HG03196 (cell line): ENCODE data around the gene TMEM178B.
"Not testable (repeated sequence)": the region's sequence is repeated elsewhere in the genome, so short reads cannot be mapped to it uniquely, and the experiment has no call there.

Experiments used
- ATAC-seq: cut with Tn5 transposase; IDR thresholded peaks from one replicate; pipeline ENCODE4 v1.9.1; 2021; ENCODE audit not compliant: unreplicated experiment

TMEM178B gene

DNA sequence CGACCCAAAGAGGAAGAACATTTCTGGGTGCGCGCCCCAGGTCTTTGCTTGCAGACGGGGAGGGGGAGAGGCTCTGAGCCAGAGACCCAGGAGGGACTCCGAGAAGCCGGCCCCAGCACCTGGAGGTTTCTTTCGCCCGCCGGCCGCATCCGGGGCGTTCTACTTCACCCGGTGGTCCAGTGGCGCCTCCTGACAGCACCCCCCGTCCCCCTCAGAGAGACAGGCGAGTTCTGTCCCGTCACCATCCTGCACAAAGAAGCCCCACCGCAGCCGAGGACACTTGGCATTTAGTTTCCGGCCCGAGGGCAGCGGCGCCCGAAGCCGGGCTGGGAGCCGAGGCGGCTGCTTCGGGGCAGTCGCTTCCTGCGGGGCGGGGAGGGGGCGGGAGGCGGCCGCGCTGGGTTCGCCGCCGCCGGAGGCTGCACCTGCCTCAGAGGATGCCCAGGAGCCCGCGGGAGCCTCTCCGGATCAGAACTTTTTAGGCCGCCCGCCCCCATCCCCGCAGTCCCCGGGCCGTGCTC lies at the start of gene TMEM178B:
TSS of gene TMEM178B (plus strand) at position 424 of the 521 bp plus-strand sequence.
- ATAC-seq: no peak

DNA sequence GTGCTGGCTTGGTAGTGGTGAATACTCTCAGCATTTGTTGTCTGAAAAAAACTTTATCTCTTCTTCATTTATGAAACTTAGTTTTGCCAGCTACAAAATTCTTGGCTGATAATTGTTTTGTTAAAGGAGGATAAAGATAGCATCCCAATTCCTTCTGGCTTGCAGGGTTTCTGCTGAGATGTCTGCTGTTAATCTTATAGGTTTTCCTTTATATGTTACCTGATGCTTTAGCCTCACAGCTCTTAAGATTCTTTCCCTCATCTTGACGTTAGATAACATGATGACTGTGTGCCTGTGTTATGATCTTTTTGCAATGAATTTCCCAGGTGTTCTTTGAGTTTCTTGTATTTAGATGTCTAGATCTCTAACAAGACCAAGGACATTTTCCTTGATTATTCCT lies 49.2 kb upstream of the TMEM178B start:
- no peak for ATAC-seq

DNA sequence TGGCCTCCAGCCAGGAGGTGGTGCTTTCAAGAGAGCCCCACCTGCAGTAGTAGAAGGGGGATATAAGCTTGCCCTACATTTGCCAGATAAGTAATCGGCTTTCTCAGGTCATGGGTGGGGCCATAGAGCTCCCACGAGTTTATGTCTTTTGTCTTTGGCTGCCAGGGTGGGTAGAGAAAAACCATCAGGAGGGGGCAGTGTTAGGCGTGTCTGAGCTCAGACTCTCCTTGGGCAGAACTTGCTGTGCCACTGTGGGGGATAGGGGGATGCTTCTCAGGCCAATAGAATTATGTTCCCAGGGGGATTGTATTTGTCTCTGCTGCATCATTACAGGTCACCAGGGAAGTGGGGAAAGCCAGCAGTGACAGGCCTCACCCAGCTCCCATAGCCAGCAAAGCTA lies 46.8 kb upstream of the TMEM178B start:
- no peak for ATAC-seq

DNA sequence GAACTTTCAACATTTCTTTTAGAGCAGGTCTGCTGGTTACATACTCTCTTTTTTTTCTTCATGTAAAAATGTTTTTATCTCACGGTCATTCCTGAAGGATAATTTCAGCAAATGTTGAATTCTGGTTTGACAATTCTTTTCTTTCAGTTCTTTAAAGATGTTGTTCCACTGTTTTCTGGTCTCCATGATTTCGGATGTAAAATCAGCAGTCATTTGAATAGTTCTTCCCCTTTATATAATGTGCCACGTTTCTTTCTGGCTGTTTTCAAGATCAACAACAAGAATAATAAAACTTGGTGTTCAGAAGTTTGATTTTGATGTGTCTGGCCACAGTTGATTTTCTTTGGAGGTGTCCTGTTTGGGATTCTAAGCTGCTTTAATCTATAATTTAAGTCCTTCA lies 45.1 kb upstream of the TMEM178B start:
- no peak for ATAC-seq

DNA sequence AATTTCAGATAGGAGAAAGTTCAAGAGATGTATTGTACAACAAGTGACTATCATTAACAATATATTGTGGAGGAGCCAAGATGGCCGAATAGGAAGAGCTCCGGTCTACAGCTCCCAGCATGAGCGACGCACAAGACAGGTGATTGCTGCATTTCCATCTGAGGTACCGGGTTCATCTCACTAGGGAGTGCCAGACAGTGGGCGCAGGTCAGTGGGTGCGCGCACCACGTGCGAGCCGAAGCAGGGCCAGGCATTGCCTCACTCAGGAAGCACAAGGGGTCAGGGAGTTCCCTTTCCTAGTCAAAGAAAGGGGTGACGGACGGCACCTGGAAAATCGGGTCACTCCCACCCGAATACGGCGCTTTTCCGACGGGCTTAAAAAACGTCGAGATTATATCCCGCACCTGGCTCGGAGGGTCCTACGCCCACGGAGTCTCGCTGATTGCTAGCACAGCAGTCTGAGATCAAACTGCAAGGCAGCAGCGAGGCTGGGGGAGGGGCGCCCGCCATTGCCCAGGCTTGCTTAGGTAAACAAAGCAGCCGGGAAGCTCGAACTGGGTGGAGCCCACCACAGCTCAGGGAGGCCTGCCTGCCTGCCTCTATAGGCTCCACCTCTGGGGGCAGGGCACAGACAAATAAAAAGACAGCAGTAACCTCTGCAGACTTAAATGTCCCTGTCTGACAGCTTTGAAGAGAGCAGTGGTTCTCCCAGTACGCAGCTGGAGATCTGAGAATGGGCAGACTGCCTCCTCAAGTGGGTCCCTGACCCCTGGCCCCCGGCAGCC lies 41.1 kb upstream of the TMEM178B start:
- ATAC-seq: not testable (repeated sequence)

DNA sequence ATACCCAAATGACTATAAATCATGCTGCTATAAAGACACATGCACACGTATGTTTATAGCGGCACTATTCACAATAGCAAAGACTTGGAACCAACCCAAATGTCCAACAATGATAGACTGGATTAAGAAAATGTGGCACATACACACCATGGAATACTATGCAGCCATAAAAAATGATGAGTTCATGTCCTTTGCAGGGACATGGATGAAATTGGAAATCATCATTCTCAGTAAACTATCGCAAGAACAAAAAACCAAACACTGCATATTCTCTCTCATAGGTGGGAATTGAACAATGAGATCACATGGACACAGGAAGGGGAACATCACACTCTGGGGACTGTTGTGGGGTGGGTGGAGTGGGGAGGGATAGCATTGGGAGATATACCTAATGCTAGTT lies 35.8 kb upstream of the TMEM178B start:
- not testable (repeated sequence) for ATAC-seq

DNA sequence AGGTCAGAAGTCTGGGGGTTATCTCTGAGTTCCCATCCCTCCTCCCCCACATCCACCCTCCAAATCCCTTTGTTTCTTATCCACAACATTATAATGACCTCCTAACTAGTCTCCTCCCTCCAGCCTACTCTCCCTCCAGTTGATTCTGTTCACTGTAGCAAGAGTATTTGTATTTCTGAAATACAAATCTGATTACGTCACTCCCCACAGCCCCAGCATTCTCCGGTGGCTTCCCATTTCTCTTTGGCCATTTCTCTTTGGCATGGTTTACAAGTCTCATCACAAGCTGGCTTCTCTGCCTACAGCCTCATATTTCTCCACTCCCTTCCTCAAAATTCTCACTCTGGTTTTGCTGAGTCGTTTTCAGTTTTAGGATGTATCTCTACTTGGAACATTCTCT lies 34.5 kb upstream of the TMEM178B start:
- ATAC-seq: no peak

DNA sequence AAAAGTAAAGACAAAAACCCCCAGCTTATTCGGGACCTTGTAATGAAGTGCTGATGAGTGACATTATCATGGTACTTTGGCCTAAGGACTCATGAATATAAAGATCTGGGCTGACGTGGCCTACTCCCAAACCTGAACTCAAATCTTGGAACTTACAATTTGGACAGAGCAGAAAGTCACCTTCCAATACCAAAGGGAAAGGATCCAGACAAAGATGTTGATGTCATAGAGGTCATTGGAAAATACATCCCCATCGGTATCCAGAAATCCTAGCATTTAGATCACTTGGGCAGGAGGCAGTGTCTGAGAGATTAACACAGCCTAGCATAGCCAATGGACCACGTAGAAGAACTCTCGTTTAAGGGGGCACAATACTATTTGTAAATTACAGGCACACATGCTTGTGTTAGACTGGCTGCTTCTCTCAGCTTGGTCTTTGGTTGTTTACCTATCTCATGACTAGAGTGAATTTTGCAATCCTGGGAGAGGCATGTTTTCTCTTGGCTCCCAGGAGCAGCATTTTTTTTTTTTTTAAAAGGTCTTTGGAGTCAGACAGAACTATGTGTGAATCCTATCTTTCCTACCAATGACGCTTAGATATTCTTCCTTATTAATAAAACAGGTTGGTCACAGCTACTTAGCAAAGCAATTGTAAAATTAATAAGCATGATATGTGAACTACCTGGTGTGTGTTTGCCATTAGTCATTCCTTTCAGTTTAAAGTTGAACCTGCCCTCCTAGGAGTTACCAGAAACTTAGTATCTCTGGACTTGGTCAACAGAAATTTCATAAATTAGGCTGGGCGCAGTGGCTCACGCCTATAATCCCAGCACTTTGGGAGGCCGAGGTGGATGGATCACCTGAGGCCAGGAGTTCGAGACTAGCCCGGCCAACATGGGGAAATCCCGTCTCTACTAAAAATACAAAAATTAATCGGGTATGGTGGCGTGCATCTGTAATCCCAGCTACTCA lies 31.4 kb upstream of the TMEM178B start:
- ATAC-seq: no peak

DNA sequence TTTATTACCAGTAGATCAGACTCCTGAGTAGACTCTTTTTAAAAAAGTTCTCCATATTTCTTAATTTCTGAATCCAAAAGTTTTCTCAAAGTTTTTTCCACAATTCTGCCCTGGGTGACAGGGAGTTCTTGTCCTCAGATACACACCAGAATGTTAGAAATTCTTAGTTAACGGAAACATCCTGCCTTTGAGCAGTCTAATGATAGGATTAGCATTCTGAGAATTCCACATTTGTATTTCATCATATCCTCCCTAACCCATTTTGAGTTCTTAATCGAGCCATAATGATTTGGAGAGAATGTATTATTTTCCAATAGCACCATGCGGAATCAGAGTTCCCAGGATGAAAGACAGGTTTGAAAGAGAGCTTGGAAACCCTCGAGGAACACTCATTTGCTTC lies 30.2 kb upstream of the TMEM178B start:
- no peak for ATAC-seq

DNA sequence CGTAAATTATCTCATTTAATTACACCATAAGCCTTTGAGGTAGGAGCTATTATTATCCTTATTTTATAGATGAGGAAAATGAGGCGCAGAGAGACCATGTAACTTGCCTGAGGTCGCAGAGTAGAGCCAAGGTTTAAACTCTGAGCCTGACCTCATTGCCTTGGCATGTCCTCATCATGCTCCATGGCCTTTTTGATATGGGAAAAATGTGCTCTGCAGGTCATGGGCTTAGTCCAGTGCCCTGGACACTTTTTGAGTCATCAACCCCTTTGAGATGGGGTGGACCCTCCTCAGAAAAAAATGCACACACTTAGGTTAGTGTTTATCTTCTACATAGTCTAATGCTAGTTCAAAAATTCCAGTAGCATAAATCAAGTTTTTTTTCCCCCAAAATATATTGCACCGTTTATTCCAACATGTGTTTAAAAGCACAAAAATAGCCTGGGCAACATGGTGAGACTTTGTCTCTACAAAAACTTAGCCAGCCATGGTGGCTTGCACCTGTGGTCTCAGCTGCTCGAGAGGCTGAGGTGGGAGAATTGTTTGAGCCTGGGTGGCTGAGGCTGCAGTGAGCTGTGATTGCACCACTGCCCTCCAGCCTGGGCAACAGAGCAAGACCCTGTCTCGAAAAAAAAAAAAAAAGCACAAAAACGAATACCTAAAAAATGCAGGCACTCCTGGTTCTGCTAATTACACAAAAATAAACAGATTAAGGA lies 28.6 kb upstream of the TMEM178B start:
- no peak for ATAC-seq

DNA sequence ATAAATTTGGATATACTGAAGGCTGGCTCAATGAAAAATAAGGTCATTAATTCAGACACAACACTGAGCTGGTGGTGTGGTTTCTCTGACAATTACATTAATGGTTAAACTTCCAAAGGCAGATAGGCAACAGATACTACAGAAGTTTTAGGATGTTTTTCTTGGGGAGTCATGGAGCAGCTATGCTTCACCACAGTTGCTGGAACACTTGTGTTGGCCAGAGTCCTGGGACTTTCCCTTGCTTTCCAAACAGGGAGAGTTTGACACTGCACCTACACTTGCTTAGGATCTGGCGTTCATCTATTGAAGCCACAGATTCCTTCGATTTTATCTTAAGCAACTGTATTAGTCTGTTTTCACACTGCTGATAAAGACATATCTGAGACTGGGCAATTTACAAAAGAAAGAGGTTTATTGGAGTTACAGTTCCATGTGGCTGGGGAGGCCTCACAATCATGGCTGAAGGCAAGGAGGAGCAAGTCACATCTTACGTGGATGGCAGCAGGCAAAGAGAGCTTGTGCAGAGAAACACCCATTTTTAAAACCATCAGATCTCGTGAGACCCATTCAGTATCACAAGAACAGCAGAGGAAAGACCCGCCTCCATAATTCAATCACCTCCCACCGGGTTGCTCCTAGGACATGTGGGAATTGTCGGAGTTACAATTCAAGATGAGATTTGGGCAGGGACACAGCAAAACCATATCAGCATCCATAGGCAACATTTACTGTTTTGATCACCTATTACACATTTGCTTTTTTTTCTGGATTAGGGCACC lies 27.8 kb upstream of the TMEM178B start:
- ATAC-seq: no peak

DNA sequence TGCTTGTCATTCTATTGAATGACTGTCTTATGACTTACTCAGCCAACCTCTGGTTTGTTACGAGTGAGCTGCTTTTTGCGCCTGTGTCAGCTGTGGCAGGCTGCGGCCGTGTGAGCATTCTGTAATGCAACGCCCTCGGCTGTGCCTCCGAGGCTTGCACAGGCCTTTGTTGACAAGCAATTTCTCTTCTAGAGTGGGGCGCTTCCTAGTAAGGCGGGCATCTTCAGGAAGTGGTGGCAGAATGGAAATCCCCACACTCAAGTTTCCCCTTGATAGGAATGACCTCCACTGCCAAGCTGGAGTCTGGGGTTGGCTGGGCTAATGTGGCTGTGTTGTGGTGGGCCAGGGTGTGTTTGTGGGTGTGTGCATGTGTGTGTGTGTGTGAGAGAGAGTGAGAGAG lies 20.2 kb upstream of the TMEM178B start:
- no peak for ATAC-seq

DNA sequence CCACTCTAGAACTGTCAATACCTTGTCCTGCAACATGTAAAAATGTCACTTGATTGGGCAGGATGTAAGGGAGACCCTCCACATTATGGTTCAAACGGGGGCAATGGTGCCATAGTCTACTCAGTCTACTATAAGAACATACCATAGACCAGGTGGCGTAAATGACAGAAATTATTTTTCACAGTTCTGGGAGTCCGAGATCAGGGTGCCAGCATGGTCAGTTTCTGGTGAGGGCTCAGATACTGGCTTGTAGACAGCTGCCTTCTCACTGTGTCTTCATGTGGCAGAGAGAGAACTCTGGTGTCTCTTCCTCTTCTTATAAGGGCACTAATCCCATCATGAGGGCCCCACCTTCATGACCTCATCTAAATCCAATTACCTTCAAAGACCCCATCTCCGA lies 18.7 kb upstream of the TMEM178B start:
- no peak for ATAC-seq

DNA sequence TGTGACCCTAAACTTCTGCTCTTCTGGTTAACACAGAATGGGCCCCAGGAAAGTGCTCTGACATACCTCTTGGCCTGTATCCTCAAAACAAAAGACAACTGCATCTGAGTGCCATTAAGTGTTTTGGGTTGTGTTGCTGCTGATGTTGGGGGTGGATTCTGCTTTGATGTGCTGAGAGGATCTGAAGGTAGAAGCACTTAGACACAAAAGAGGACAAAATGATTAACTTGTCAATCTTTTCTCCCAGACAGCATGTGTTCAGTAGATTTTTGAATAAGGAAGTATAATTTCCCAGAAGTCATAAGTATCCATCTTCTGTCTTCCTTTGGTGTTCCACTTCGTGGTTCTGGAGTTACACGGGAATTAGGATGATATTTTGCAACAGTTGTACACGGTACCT lies 16.1 kb upstream of the TMEM178B start:
- ATAC-seq: no peak

DNA sequence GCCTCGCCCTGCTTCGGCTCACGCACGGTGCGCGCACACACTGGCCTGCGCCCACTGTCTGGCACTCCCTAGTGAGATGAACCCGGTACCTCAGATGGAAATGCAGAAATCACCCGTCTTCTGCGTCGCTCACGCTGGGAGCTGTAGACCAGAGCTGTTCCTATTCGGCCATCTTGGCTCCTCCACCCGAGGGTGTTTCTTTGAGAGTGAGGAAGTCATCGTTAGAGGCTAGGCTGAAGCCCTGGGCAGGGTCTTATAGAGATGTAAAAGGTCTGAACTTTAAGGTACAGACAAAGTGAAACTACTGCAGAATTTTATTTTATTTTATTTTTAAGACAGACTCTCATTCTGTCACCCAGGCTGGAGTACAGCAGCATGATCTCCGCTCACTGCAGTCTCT lies 6.0 kb upstream of the TMEM178B start:
- ATAC-seq: not testable (repeated sequence)

DNA sequence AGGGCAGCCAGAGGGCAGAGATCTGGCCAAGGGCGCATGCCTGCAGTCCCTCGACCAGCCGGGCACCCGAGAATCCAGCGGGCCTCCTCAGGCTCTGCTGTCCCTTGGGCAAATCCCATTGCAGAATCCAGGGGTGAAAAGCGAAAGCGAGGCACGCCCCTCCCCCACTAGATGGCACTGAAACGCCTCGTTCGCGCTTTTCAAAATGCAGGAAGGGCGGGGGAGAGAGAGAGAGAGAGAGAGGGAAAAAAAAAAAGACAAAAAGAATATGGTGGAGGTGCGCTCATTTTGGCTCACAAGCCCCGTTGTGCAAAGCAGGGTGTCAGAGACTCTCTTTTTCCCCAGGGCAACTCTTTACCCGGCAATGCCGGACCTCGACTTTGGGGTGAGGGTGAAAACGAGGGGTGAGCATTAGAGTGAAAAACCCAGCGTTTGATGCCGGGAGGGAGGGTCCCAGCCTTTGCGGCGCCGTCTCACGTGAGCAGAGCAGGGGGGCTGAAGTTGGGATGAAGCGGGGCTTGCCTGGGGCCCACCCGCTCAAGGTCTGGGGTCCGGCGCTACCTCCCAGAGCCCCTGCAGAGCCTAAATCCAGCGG lies 2.5 kb upstream of the TMEM178B start:
- no peak for ATAC-seq

DNA sequence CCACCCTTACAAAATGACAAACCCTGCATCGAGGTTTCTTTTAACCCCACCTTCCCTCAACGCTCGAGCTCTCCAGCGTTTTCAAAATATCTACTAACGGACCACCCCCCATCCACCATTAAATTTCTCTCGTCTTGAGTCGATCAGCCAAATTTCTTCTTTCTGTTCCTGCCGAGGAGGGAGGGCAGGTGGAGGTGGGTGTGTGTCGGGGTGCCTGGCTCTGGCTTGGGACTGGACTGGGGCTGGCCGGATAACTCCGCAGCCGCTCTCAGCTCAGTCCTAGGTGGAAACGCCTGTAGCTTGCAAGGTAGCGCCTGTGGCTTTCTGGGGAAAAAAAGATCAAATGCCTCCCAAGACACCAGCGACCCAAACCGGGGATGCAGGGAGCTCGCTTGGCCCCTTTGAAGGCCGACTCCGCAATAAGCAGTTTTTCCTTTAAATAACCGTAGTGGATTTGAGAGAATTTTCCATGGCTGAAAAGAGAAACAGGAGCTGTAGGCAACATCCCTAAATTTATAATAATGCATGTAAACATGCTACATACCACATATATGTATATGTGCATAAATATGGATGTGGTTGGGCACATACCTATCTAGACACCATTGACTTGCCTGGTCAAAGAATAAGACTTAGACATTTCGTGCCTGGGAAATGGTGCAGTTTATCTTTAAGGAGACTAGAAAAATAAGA lies 1.9 kb upstream of the TMEM178B start:
- ATAC-seq: no peak

DNA sequence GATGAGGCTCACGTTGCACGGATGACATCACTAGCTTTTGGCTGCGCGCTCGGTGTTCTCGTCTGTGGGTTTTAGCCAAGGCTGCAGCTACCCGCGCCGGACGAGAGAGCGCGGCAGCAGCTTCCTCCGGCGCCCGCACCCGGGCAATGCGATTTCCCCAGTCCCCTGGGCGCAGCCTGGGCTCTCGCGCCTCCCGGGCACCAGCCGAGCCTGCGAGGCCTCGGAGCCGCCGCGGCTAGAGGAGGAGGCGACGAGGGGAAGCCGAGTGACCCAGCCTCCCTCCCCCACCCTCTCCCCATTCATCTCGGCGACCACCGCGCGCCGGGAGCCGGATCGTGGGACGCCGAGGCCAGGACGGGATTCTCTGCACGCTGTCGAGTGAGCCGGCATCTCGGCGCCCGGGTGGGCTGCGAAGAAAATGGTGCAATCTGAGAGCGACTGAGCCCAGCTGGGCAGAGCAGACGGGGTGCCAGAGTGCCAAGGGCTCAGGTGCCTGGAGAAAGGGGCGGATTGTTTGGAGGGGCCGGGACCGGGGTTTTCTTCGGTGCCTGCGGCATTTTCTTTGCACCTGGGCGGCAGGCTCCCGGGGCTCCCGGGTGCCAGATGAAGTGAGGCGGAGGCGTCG lies 1.2 kb upstream of the TMEM178B start:
- no peak for ATAC-seq

DNA sequence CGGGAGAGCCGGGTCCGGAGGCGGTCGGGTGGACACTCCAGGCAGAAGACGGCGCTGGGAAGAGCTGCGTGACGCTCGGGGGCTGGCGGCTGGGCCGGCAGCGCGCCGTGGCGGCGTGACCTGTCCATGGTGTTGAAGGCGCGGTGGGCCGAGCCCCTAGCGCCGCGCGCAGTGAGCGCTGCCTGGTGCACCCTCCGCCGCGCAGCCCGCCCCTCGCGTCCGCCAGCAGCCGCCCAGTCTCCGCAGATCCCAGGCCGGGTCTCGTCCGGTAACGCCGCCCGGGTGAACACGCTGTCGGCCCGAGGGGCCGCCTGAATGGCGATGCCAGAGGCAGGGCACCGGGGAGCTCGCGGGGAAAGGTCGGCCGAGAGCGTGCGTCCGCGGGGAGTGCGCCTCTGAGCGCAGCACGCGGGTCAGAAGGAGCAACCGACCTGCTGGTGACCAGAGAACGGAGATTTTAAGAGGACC lies 657 bp upstream of the TMEM178B start:
- no peak for ATAC-seq
